Subcutaneous adipose tissue (tissue), 4 donors: Measurements from ENCODE around the gene DHX34. TPM values are rescaled to one million over a fixed set of nuclear protein-coding genes. Genes with fewer than 3 reads are reported as not detected.

ENCODE experiments used
- CTCF ChIP-seq: fragments of 450-650 bp; IDR thresholded peaks from one replicate; pipeline ENCODE4 v1.5.1; 2016; ENCODE audit warnings: low read depth, mild to moderate bottlenecking, control low read depth, antibody characterized with exemption, moderate library complexity
- total RNA-seq, 4 donors: library from RNA; depleted of rRNA; stranded (reverse); fragments of >200 nt; gene quantifications; one replicate each; pipeline ENCODE4 v1.1.0, GENCODE V29; 2016

DHX34 gene
- total RNA-seq, 4 donors from 2014 or later: 7.3 to 8.2 (median 8.1) TPM

- TF ChIP-seq CTCF: no peak
Measured at GRCh38 chr19:47310323-47310722, 38.8 kb upstream of the DHX34 start.

- TF ChIP-seq CTCF: no peak
Measured at GRCh38 chr19:47310819-47311218, 38.3 kb upstream of the DHX34 start.

- TF ChIP-seq CTCF: no peak
Measured at GRCh38 chr19:47312366-47313006, 36.6 kb upstream of the DHX34 start.

GRCh38 chr19:47313754-47314295, 35.3 kb upstream of the DHX34 start:
- no peak for TF ChIP-seq CTCF

GRCh38 chr19:47315125-47315821, 33.8 kb upstream of the DHX34 start:
- TF ChIP-seq CTCF: no peak

- no peak for TF ChIP-seq CTCF
Measured at GRCh38 chr19:47316513-47316912, 32.6 kb upstream of the DHX34 start.
